Liver (tissue), 9 donors: ENCODE measurements around the gene TSPAN8. TPM values are rescaled to one million over a fixed set of nuclear protein-coding genes. Genes with fewer than 3 reads are reported as not detected.
A peak's percentile ranks its signal among the peaks of the same experiment; 100 is the strongest.

Experiments
- DNase-seq: peaks from one replicate; pipeline ENCODE4 v3.0.0-alpha.2; 2017; ENCODE audit warnings: low spot score
- H3K27ac ChIP-seq, 2 donors: one replicate each; pipeline ENCODE4 v1.7.0; 2013; ENCODE audit warnings: inconsistent platforms in 2 of 2, low read length in 2 of 2, control low read depth in 1 of 2, low read depth in 1 of 2, mild to moderate bottlenecking in 1 of 2
- H3K27me3 ChIP-seq, 4 donors: one replicate each; pipeline versions ENCODE4 v1.6.1 to v1.7.0; 2013; ENCODE audit warnings: low read length in 3 of 4, inconsistent platforms in 1 of 4, mild to moderate bottlenecking in 1 of 4, moderate library complexity in 1 of 4; ENCODE audit not compliant: control insufficient read depth in 4 of 4, insufficient read depth in 4 of 4
- H3K36me3 ChIP-seq, 4 donors: one replicate each; pipeline versions ENCODE4 v1.6.1 to v1.7.0; 2013; ENCODE audit warnings: low read length in 3 of 4, mild to moderate bottlenecking in 3 of 4, low read depth in 1 of 4, moderate library complexity in 1 of 4; ENCODE audit not compliant: control insufficient read depth in 4 of 4, insufficient read depth in 3 of 4
- H3K4me1 ChIP-seq, 4 donors: one replicate each; pipeline versions ENCODE4 v1.6.1 to v1.7.0; 2013; ENCODE audit warnings: low read length in 3 of 4, mild to moderate bottlenecking in 3 of 4, moderate library complexity in 1 of 4; ENCODE audit not compliant: control insufficient read depth in 4 of 4, insufficient read depth in 4 of 4
- H3K4me3 ChIP-seq, 3 donors: one replicate each; pipeline versions ENCODE4 v1.6.1 to v1.7.0; 2013; ENCODE audit warnings: low read length in 3 of 3, control low read depth in 1 of 3, low read depth in 1 of 3, mild to moderate bottlenecking in 1 of 3
- H3K9ac ChIP-seq, 2 donors: one replicate each; pipeline ENCODE4 v1.7.0; 2013; ENCODE audit warnings: low read length in 2 of 2, mild to moderate bottlenecking in 2 of 2, moderate library complexity in 2 of 2, control low read depth in 1 of 2, low read depth in 1 of 2
- H3K9me3 ChIP-seq, 4 donors: one replicate each; pipeline versions ENCODE4 v1.6.1 to v1.7.0; 2013; ENCODE audit warnings: low read length in 3 of 4; ENCODE audit not compliant: control insufficient read depth in 4 of 4
- CTCF ChIP-seq: fragments of 150-350 bp; IDR thresholded peaks from 2 replicates; pipeline ENCODE4 v1.5.1; 2017; ENCODE audit warnings: improper control_type of control experiment, low read depth, low read length; ENCODE audit not compliant: missing input control
- EGR1 ChIP-seq, 2 donors: IDR thresholded peaks; 2 replicates each; pipeline ENCODE4 v1.6.1; 2016 to 2018; ENCODE audit warnings: antibody characterized with exemption in 2 of 2, low read depth in 2 of 2
- FOXA1 ChIP-seq: IDR thresholded peaks from 2 replicates; pipeline ENCODE4 v1.6.1; 2016; ENCODE audit warnings: antibody characterized with exemption
- FOXA2 ChIP-seq: IDR thresholded peaks from 2 replicates; pipeline ENCODE4 v1.6.1; 2016; ENCODE audit warnings: antibody characterized with exemption
- GABPA ChIP-seq, 2 donors: IDR thresholded peaks in 1 of 2; conservative IDR thresholded peaks in 1 of 2; 2 replicates each; pipeline ENCODE4 v1.6.1; 2016; ENCODE audit warnings: antibody characterized with exemption in 2 of 2, mild to moderate bottlenecking in 1 of 2, moderate library complexity in 1 of 2
- HNF4A ChIP-seq, 2 donors: conservative IDR thresholded peaks; 2 replicates each; pipeline ENCODE4 v1.6.1; 2016; ENCODE audit warnings: antibody characterized with exemption in 2 of 2, mild to moderate bottlenecking in 2 of 2
- HNF4G ChIP-seq: IDR thresholded peaks from 2 replicates; pipeline ENCODE4 v1.6.1; 2016; ENCODE audit warnings: antibody characterized with exemption
- JUND ChIP-seq, 2 donors: IDR thresholded peaks; 2 replicates each; pipeline ENCODE4 v1.6.1; 2016; ENCODE audit warnings: antibody characterized with exemption in 2 of 2
- MAX ChIP-seq: IDR thresholded peaks from 2 replicates; pipeline ENCODE4 v1.6.1; 2016; ENCODE audit warnings: antibody characterized with exemption
- RAD21 ChIP-seq, 2 donors: IDR thresholded peaks; 2 replicates each; pipeline ENCODE4 v1.6.1; 2016; ENCODE audit warnings: antibody characterized with exemption in 2 of 2, mild to moderate bottlenecking in 2 of 2
- REST ChIP-seq: IDR thresholded peaks from 2 replicates; pipeline ENCODE4 v1.6.1; 2016; ENCODE audit warnings: antibody characterized with exemption, mild to moderate bottlenecking
- RXRA ChIP-seq, 2 donors: IDR thresholded peaks; 2 replicates each; pipeline ENCODE4 v1.6.1; 2017 to 2018; ENCODE audit warnings: antibody characterized with exemption in 2 of 2, mild to moderate bottlenecking in 1 of 2
- SP1 ChIP-seq: IDR thresholded peaks from 2 replicates; pipeline ENCODE4 v1.6.1; 2018; ENCODE audit warnings: antibody characterized with exemption, mild to moderate bottlenecking
- TAF1 ChIP-seq: conservative IDR thresholded peaks from 2 replicates; pipeline ENCODE4 v1.6.1; 2016; ENCODE audit warnings: antibody characterized with exemption, mild to moderate bottlenecking
- YY1 ChIP-seq: IDR thresholded peaks from 2 replicates; pipeline ENCODE4 v1.6.1; 2016; ENCODE audit warnings: antibody characterized with exemption, mild to moderate bottlenecking
- ZBTB33 ChIP-seq: IDR thresholded peaks from 2 replicates; pipeline ENCODE4 v1.6.1; 2016; ENCODE audit warnings: antibody characterized with exemption
- WGBS: extraction: QIAGEN DNeasy Blood & Tissue Kit; methylation state at CpG from one replicate; pipeline ENCODE4 v1.1.7; 2013; 5-methylcytosine and 5-hydroxymethylcytosine counted together
- polyA plus RNA-seq, 2 donors: library from polyadenylated mRNA; stranded (reverse) in 1 of 2; unstranded in 1 of 2; fragments of 200-250 nt in 1 of 2; fragments of >200 nt in 1 of 2; fragmentation: Nextera tagmentation in 1 of 2; extraction: Ambion mirVana in 1 of 2; gene quantifications; one replicate each; pipeline versions ENCODE4 v1.2.1 to v1.2.3, GENCODE V29; 2013 to 2015
- total RNA-seq, 2 donors: library from RNA; depleted of rRNA; stranded (reverse); fragments of >200 nt; gene quantifications; one replicate each; pipeline ENCODE4 v1.2.3, GENCODE V29; 2014
- TF ChIP-seq, protein P1 (sequence below): IDR thresholded peaks from 2 replicates; pipeline ENCODE4 v1.6.1; 2016; ENCODE audit warnings: antibody characterized with exemption
- donor health status: healthy.
- donor health status: healthy.
- donor health status: healthy.
- donor health status: healthy.
- donor health status: healthy.

TSPAN8 gene
- total and polyA plus RNA-seq, 4 donors: 0.65 to 9.3 (median 5.2) TPM

DNA sequence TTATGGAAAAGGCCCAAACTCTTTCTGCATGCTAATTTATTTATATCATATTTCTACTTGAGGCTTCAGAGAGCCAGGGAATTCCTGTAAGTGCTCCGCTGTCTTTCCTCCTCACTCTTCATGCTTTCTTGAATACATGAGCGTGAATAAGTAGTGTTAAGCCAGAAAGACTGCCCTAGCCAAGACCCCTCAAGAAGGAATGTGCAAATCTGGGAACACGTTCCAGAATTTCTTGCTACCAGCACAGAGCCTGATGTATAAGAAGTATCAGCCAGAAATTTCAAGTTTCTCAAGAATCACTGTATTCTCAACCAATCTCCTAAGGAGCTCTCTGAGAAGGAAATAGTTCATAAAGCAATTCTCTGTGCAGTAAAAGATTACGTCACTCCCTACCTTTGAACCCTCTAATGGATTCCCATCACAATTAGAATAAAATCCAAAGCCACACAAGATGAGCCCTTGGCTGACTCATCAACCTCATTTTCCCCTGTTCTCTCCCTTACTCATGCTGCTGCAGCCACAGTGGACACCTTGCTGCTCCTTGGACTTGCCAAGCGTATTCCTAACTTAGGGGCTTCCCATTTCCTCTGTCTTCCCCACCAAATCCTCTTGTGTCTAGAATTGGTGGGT, 6.9 kb upstream of the TSPAN8 start:
- Histone ChIP-seq H3K27me3 (no peaks in the 10 kb centered on the region), H3K9ac (no peak overlapping the region), H3K27ac (no peak overlapping the region), H3K9me3 (no peaks in the 10 kb centered on the region), H3K4me1 (peaks cover 6 to 24% (median 20%) of the 10 kb centered on the region in 4 donors), H3K36me3 (no peaks in the 10 kb centered on the region), H3K4me3 (no peak overlapping the region)
- no peak for DNase-seq
- WGBS: 78% methylated on average over 5 of the region's 5 CpGs
- TF ChIP-seq HNF4A (conservative IDR thresholded peaks at IDR 0.05) (peak; percentile 14 to 15), ZBTB33 (no peak)

DNA sequence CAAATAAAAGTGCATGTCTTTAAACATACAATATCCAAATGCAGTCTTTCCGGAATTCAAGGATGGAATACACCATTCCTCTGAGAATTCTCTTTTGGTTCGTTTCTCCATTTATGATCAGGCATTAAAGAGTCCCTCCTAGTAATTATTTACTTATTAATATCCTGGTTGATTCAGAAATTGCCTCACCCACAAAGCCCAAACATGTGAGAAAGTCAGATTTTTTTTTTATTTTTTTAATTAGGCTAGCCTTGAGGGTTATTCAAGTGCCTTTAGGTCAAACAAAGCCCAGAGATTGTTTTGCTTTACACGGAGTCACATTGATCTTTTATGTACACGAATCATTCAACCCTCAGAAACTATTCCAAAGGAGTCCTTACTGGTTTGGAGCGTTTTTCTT, 6.4 kb upstream of the TSPAN8 start:
- Histone ChIP-seq H3K27ac (peak overlapping the region in 1 of 2 donors; percentile 77), H3K4me3 (no peak overlapping the region), H3K27me3 (no peaks in the 10 kb centered on the region), H3K36me3 (no peaks in the 10 kb centered on the region), H3K4me1 (peaks cover 6 to 28% (median 24%) of the 10 kb centered on the region in 4 donors), H3K9me3 (no peaks in the 10 kb centered on the region), H3K9ac (no peak overlapping the region)
- 48% methylated on average over 5 of the region's 5 CpGs for WGBS
- no peak for DNase-seq
- no peak for TF ChIP-seq GABPA (IDR thresholded peaks at IDR 0.05 in 1 of 2, conservative IDR thresholded peaks at IDR 0.05 in 1 of 2)
- TF ChIP-seq JUND (IDR thresholded peaks at IDR 0.05): no peak
- no peak for TF ChIP-seq SP1
- no peak for TF ChIP-seq HNF4G
- TF ChIP-seq RAD21 (IDR thresholded peaks at IDR 0.05): no peak
- TF ChIP-seq, protein P1, sequence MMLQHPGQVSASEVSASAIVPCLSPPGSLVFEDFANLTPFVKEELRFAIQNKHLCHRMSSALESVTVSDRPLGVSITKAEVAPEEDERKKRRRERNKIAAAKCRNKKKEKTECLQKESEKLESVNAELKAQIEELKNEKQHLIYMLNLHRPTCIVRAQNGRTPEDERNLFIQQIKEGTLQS: no peak
- no peak for TF ChIP-seq EGR1 (IDR thresholded peaks at IDR 0.05; ENCODE audit: low read depth in 2 of 2)
- TF ChIP-seq TAF1: no peak
- TF ChIP-seq FOXA2: no peak
- no peak for TF ChIP-seq RXRA (IDR thresholded peaks at IDR 0.05)
- TF ChIP-seq FOXA1: no peak
- TF ChIP-seq MAX: no peak
- TF ChIP-seq REST: no peak
- TF ChIP-seq CTCF: no peak
- no peak for TF ChIP-seq YY1
